ENCODE data around the gene ARHGAP12. TPM values are rescaled to one million over a fixed set of nuclear protein-coding genes. Genes with fewer than 3 reads are reported as not detected.

Gene ARHGAP12
- total RNA-seq, 1 experiment from 2014 or later: 62.3 TPM

DNA sequence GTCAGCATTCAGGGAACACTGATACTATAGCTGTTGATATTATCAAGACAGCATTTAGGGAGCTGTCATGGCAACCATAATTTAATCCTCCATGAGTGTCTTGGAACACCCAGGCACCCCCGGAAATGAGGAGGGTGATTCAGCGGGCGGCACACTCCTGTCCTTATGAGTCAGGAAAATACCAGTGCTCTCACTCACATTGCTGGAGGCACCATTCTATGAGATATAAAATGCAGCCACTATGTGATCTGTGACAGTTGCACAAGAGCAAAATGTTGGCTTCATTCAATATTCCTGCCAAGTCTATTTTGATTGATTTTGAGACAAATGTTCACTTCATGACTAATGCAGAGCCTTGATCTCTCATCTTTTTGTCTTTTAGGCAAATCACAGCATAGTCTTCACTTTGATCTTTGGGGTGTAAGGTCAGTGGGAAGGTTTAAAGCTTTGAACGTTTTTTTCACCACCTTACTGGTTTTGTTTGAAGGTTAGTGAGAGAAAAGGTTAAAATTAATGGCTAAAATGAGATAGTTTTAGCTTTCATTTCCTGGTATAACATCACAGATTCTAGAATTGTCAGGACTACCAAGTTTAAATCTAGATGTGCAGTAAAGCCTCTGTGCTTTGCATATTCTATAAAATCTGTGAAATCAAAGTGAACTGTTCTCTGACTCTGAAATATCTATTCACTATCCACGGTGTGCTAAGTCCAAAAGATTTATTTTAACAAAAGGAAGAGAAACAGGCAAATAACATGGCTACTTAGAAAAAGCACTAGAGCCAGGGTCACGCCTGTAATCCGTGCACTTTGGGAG is 12.4 kb upstream of the ARHGAP12 start:
- Histone ChIP-seq H3K36me3 (ENCODE audit: control insufficient read depth, insufficient read depth, low read length) (no peaks in the 10 kb centered on the region), H3K9me3 (no peaks in the 10 kb centered on the region), H3K4me3 (ENCODE audit: low read depth, low read length) (no peak overlapping the region), H3K27me3 (replicated peaks; ENCODE audit: control insufficient read depth, insufficient read depth, low read length) (no peaks in the 10 kb centered on the region), H3K4me1 (peaks cover 70% of the 10 kb centered on the region)
- Mint-ChIP-seq H3K9me3 (ENCODE audit: unreplicated experiment) (no peaks in the 10 kb centered on the region), H3K27ac (ENCODE audit: unreplicated experiment) (peak overlapping the region; percentile 16), H3K27me3 (ENCODE audit: insufficient read depth, unreplicated experiment) (no peaks in the 10 kb centered on the region), H3K4me3 (ENCODE audit: unreplicated experiment) (peak overlapping the region; percentile 43), H3K4me1 (ENCODE audit: low read depth, unreplicated experiment) (peaks cover 47% of the 10 kb centered on the region), H3K36me3 (ENCODE audit: insufficient read depth, unreplicated experiment) (no peaks in the 10 kb centered on the region)
- TF ChIP-seq, protein P1, sequence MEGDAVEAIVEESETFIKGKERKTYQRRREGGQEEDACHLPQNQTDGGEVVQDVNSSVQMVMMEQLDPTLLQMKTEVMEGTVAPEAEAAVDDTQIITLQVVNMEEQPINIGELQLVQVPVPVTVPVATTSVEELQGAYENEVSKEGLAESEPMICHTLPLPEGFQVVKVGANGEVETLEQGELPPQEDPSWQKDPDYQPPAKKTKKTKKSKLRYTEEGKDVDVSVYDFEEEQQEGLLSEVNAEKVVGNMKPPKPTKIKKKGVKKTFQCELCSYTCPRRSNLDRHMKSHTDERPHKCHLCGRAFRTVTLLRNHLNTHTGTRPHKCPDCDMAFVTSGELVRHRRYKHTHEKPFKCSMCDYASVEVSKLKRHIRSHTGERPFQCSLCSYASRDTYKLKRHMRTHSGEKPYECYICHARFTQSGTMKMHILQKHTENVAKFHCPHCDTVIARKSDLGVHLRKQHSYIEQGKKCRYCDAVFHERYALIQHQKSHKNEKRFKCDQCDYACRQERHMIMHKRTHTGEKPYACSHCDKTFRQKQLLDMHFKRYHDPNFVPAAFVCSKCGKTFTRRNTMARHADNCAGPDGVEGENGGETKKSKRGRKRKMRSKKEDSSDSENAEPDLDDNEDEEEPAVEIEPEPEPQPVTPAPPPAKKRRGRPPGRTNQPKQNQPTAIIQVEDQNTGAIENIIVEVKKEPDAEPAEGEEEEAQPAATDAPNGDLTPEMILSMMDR (IDR thresholded peaks at IDR 0.05; ENCODE audit: insufficient read depth in 1 of 2, low read depth in 1 of 2, low read length in 1 of 2, severe bottlenecking in 1 of 2, unreplicated experiment in 1 of 2): no peak
- POLR2A ChIA-PET: interaction anchor here (1.0 kb wide), 1 partner anchor 22 kb away, joined by 4 read pairs; no protein-coding TSS in a partner anchor
- intact Hi-C loops (cut with micrococcal nuclease; ENCODE audit: unreplicated experiment): loop anchor here (1.0 kb wide), 1 partner anchor 12 kb away; no protein-coding TSS in a partner anchor
- CTCF ChIA-PET: interaction anchor here (1.3 to 1.5 kb wide), 2 partner anchors 11 to 79 kb away, joined by 3 to 4 read pairs; no protein-coding TSS in a partner anchor
- no TSS peak for BruUV-seq (replicated peaks)
- peak; percentile 70 to 84 for DNase-seq

DNA sequence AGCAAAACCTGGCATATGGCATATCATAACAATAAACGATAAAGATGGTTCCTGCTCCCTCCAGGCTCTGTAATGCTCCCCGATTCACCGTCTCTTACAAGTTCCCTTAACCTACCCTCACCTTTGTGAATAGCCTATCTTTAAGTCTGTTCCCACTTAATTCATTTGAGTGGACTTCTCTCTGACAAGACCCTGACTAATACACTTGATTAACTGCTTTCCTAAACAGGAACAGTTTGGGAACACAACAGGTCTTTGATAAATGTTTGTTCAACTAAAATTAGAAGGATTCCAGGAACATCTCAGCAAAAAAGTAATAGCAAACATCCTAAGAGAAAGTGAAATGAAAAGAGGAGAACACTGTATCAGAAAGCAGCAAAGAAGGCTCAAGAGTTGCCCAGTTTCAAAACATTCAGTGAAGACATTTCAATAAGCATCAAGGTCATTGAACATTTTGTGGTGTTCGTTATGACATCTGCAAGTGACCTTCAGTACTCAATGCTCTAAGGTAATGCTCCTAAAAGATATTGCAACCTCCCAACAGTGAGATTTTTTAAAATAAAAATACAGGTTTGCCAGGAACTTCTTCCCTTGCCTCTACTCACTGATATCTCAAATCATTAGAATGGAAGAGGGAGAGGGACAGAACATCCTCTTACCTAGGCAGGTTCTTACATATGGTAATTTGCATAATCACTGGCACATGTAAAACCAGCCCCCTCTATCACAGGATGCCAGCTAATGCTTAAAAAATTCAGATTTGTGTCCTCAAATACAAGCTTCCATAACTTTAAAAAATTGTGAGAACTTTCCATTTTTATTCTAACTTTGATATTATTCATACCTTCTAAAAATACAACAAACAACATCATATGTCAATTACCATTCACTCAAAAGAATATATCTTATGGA is 11.4 kb upstream of the ARHGAP12 start:
- Histone ChIP-seq H3K36me3 (ENCODE audit: control insufficient read depth, insufficient read depth, low read length) (no peaks in the 10 kb centered on the region), H3K27me3 (replicated peaks; ENCODE audit: control insufficient read depth, insufficient read depth, low read length) (no peaks in the 10 kb centered on the region), H3K9me3 (no peaks in the 10 kb centered on the region), H3K4me3 (ENCODE audit: low read depth, low read length) (no peak overlapping the region), H3K4me1 (peaks cover 66% of the 10 kb centered on the region)
- BruUV-seq (replicated peaks): no TSS peak
- no peaks in the 10 kb centered on the region for H3K9me3 Mint-ChIP-seq (ENCODE audit: unreplicated experiment)
- POLR2A ChIA-PET: no interaction called here
- H3K27me3 Mint-ChIP-seq (ENCODE audit: insufficient read depth, unreplicated experiment): no peaks in the 10 kb centered on the region
- peaks cover 46% of the 10 kb centered on the region for H3K4me1 Mint-ChIP-seq (ENCODE audit: low read depth, unreplicated experiment)
- no peaks in the 10 kb centered on the region for H3K36me3 Mint-ChIP-seq (ENCODE audit: insufficient read depth, unreplicated experiment)
- CTCF ChIA-PET: interaction anchor here (1.3 kb wide), 1 partner anchor 78 kb away, joined by 3 read pairs; no protein-coding TSS in a partner anchor
- intact Hi-C loops (cut with micrococcal nuclease; ENCODE audit: unreplicated experiment): no loop called here
- peak overlapping the region; percentile 16 for H3K27ac Mint-ChIP-seq (ENCODE audit: unreplicated experiment)
- no peak overlapping the region for H3K4me3 Mint-ChIP-seq (ENCODE audit: unreplicated experiment)
- no peak for DNase-seq
- TF ChIP-seq, protein P1 (IDR thresholded peaks at IDR 0.05; ENCODE audit: insufficient read depth in 1 of 2, low read depth in 1 of 2, low read length in 1 of 2, severe bottlenecking in 1 of 2, unreplicated experiment in 1 of 2): no peak

DNA sequence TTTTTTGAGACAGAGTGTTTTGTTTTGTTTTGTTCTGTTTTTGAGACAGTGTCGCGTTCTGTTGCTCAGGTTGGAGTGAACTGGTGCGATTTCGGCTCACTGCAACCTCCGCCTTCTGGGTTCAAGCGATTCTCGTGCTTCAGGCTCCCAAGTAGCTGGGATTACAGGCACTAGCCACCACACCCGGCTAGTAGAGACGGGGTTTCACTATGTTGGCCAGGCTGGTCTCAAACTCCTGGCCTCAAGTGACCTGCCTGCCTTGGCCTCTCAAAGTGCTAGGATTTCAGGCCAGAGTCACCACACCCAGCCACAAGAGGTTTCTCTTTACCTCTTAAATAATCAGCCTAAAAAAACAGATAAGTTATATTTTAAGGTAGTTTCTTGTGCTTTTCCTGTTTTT is 8.7 kb upstream of the ARHGAP12 start:
- Histone ChIP-seq H3K27me3 (replicated peaks; ENCODE audit: control insufficient read depth, insufficient read depth, low read length) (no peaks in the 10 kb centered on the region), H3K4me1 (peaks cover 41% of the 10 kb centered on the region), H3K4me3 (ENCODE audit: low read depth, low read length) (no peak overlapping the region), H3K9me3 (no peaks in the 10 kb centered on the region), H3K36me3 (ENCODE audit: control insufficient read depth, insufficient read depth, low read length) (no peaks in the 10 kb centered on the region)
- POLR2A ChIA-PET: no interaction called here
- Mint-ChIP-seq H3K4me3 (ENCODE audit: unreplicated experiment) (no peak overlapping the region), H3K36me3 (ENCODE audit: insufficient read depth, unreplicated experiment) (no peaks in the 10 kb centered on the region), H3K9me3 (ENCODE audit: unreplicated experiment) (no peaks in the 10 kb centered on the region), H3K4me1 (ENCODE audit: low read depth, unreplicated experiment) (peaks cover 33% of the 10 kb centered on the region), H3K27me3 (ENCODE audit: insufficient read depth, unreplicated experiment) (no peaks in the 10 kb centered on the region), H3K27ac (ENCODE audit: unreplicated experiment) (peak overlapping the region; percentile 66)
- TF ChIP-seq, protein P1 (IDR thresholded peaks at IDR 0.05; ENCODE audit: insufficient read depth in 1 of 2, low read depth in 1 of 2, low read length in 1 of 2, severe bottlenecking in 1 of 2, unreplicated experiment in 1 of 2): no peak
- BruUV-seq (replicated peaks): no TSS peak
- DNase-seq: no peak
- CTCF ChIA-PET: no interaction called here
- intact Hi-C loops (cut with micrococcal nuclease; ENCODE audit: unreplicated experiment): loop anchor here (1.0 kb wide), 1 partner anchor 8 kb away; no protein-coding TSS in a partner anchor

Data from Caco-2 (cell line).